Activated gamma-delta T cell treated with anti-CD3 and anti-CD28 coated beads, Interleukin-2, amount 50 U/mL, for 16 hours (primary cell): ENCODE data around the gene DNAJC25.
A peak's percentile ranks its signal among the peaks of the same experiment; 100 is the strongest.
"Not testable (repeated sequence)": the region's sequence is repeated elsewhere in the genome, so short reads cannot be mapped to it uniquely, and the experiment has no call there.

Experiments used
- DNase-seq: peaks from one replicate; pipeline ENCODE4 v3.0.0-alpha.2; 2020; ENCODE audit warnings: low read depth

DNAJC25 gene

DNA sequence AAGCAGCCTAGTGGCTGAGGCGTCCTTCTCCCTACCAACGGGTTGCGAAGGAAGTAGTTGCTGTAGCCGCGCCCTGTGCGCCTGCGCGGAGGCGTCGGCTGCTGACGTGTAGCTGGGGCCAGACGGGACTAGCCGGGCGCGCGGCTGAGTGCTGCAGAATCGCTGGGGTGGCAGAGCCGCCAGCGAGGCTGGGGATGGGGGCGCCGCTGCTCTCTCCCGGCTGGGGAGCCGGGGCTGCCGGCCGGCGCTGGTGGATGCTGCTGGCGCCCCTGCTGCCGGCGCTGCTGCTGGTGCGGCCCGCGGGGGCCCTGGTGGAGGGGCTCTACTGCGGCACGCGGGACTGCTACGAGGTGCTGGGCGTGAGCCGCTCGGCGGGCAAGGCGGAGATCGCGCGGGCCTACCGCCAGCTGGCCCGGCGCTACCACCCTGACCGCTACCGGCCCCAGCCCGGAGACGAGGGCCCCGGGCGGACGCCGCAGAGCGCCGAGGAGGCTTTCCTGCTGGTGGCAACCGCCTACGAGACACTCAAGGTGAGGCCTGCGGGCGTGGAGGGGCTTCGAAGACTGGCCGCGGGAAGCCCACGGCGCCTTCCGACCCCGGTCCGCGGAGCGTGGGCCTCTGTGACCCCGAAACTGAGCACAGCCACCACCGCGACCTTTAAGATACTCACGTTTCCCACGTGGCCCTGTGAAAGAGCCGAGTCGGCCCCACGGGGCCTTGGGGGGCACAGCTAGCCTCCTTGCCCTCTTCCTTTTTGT lies at the start of gene DNAJC25:
TSS of gene DNAJC25 (plus strand) at position 121 of the 758 bp plus-strand sequence. CDS start at position 195, 74 bp downstream.
- peak; percentile 95 for DNase-seq

DNA sequence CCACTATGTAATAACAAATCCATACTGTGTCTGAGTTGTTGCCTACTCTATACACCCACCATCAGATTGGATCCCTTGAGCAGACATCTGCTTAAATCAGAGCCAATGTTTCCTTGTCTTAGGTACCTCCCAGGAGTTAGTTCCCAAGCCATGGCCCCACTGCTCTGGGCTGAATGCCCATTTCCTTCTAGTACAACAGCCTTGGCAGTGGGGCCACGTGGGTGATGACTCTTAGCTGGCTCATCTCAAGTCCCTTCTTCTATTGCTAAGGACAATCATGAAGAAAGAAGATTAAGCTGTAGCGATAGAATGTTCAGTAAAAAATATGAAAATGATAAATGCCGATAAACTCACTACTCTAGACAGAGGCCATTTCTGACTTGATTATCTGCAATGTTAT lies 48.2 kb upstream of the DNAJC25 start:
- no peak for DNase-seq

DNA sequence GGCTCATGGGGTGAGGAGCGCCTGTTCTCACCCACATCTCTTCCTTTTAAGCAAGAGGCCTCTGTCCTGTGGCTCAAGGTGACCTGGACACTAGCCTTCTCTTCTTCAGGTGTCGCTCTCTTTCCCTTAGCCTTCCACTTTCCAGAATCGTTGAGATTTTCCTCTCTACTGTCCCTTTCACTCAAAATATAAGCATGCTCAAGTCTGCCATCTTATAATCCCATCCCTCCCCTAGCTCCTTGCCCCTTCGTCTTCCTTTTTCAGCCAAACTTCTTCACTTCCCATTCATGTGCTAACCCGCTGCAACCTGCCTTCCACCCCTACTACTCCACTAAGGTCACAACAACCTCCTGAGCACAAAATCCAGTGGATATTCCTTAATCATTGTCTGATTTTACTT lies 44.8 kb upstream of the DNAJC25 start:
- DNase-seq, result no peak

DNA sequence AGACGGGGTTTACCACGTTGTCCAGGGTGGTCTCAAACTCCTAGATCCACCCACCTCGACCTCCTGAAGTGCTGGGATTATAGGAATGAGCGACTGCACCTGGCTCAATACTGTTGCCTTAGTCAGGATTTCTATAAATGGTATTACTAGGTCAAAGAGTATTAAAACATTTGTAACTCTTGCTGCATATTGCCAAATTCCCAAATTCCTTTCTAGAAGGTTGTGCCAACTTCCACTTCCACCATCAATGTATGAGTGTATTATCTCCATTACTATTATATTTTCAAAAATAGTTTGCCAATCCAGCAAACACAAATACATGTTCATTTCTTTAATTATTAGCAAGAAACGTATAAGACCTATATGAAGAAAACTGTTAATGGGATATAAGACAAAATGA lies 42.3 kb upstream of the DNAJC25 start:
- no peak for DNase-seq

DNA sequence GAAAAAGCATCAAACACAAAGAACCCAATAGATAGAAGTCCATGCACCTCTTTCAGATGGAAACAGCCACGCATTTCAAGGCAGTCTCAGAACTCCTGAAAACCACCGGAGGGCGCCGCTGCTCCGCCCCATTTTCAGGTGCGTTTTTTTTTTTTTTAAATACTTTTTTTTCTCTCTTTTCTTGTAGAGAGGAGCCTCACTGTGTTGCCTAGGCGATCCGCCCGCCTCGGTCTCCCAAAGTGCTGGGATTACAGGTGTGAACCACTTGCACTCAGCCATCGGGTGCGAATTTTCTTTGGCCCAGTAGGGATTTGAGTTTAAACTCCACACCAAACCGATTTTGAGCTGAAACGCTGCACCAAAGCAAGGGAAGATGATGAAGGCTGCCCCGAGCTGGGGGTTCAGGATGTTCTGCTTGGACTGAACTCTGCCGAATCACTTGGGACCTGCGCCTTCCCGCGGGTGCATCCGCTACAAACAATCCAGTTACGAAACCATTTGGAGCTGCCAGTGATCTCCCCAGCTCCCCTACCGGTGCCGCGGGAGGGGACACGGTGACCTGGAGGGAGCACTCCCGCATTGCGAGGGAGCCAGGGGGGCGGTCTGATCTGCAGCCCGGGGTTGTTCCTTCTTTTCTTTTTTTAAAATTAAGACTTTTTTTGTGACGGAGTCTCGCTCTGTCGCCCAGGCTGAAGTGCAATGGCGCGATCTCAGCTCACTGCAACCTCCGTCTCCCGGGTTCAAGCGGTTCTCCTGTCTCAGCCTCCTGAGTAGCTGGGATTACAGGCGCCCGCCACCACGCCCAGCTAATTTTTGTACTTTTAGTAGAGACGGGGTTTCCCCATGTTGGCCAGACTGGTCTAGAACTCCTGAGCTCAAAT lies 33.0 kb upstream of the DNAJC25 start:
- peak; percentile 25 for DNase-seq

DNA sequence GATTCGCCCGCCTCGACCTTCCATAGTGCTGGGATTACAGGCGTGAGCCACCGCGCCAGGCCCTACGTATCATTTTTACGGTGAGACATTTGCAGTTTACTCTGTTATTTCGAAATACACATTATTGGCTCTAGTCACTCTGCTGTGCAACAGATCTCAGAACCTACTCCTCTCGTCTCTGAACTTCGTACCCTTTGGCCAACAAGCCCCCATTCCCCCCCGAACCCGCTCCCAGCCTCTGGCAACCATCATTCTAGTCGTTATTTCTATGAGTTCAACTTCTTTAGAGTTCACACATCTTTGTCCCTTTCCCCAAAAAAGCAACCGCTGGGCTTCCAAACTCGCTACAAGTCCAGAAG lies 32.4 kb upstream of the DNAJC25 start:
- no peak for DNase-seq

DNA sequence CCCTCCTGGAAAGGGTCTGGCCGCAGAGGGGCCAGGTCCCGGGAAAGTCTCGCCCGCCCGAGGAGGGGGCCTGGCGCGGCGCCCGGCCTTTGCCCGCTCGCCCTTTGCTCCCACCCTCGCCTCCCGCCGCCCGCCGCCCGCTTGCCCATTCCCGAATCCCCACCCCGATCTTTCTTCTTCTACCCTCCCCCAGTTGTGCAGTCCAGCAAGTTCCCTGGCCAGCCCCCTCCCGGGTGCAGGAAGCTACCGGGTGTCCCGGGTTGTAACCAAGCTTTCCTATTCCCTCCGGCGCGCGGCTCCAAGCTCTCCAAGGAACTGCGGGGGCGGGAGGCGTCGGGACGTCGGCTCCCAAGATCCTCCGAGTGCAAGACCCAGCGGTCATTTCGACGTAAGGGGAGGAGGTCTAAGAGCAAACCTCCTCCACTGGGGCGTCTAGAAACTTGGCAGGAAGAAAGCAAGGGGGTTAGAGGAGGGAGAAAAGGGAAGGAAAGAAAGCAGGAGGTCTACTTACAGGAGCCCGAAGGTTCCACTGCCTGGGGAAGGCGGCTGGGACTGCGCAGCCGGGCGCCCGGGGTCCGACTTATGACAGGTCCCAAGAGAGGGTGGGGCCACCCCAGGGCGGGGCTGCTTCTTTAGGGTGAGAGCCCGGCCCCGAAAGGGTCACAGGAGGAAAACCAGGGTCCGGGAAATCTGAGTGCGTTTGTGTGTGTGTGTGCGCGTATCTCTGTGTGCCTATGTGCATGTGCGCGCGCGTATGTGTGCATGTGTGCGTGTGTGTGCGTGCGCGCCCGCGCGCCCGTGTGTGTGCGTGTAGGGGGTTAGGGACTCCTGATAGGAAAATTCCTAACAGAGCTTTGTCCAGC lies 31.8 kb upstream of the DNAJC25 start, which contains the start of gene PTGR1:
TSS of gene PTGR1 (minus strand) at position 556 of the 863 bp plus-strand sequence. CDS start 2,225 bp downstream, outside the sequence.
- DNase-seq, result no peak

DNA sequence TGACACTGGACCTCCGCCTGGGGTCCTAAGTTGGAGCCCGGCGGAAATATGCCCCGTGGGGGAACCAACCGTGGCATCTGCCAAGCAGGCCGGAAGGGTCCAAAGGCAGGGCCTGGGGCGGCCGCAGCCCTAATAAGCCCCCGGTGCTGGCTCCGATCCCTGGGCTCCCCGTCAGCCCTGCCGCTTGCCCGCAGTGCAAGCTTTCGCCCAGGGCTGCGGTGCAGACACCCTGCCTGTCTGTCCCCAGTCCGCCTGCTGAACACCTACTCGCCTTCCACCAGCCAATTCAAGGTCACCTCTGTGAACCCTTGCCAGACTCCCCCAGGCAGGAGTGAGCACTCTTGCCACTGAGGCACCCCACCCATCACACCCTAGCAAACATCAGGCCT lies 31.2 kb upstream of the DNAJC25 start:
- no peak for DNase-seq

DNA sequence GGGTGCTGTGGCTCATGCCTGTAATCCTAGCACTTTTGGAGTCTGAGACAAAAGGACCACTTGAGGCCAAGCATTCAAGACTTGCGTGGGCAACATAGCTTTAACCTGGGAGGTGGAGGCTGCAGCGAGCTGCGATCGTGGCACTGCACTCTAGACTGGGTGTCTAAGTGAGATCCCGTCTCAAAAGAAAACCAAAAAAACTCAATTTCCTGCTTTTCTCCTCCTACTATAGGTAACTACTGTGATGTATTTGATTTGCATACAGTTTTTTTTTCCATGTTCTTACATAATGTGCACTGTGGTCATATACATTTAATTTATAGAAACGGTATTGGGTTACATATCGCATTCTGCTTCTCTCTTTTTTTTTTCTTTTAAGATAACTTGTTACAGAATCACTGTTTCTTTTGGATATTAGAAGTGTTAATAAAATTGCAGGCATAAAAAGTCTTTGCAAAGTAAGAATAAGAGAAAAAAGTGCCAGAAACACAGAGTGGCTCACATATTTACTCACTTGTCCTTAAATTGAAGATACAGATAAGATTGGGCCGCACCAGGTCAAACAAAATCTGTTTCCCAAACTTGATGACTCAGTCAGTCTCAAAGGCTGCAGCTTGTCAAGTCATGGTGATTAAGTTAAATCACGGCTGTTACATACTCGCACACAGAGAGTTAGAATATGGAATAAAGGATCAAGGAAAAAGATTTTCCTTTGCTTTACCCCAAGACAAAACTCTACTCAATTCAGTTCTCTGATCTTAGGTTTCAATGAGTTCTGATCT lies 29.7 kb upstream of the DNAJC25 start:
- DNase-seq, result no peak

DNA sequence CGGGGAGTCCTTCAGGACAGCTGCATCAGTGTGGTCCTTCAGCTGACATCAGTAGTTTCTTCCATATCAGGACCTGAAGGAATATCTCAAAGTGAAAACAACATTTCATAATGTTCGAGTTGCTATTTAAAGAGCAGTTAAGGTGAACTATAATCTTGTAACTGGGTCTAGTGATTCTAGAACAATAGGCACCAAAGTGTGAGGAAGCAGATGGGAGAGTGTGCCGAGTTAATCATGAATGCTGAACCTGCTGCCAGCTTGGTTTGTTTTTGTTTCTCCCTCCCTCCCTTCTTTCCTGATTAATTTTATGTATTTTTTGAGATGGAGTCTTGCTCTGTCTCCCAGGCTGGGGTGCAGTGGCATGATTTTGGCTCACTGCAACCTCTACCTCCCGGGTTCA lies 28.1 kb upstream of the DNAJC25 start:
- no peak for DNase-seq

DNA sequence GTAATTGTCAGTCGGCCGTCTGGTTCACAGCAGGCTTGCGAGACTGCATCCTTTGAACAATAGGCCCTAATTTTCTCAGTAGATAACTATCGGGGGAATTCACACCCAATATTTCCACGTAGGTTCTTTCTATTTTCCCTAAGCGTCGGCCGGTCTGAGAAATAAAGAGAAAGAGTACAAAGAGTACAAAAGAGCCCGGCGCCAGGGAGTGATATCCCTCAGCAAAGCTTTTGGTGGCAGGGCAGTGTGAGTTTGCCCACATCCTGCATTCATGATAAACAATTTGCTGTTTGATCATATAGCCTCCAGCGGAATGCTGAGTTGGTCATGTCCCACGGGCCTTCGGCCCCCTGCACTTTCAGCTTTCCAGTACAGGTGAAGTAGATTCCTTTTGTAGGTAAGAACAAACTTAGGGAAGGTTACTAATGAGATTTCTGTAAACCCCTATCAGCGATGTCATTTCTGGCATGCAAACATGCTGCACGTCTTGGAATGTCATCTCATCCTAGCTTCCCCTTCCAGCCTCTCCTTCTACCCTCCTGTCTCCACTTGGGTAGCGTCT lies 27.0 kb upstream of the DNAJC25 start:
- DNase-seq, result no peak

DNA sequence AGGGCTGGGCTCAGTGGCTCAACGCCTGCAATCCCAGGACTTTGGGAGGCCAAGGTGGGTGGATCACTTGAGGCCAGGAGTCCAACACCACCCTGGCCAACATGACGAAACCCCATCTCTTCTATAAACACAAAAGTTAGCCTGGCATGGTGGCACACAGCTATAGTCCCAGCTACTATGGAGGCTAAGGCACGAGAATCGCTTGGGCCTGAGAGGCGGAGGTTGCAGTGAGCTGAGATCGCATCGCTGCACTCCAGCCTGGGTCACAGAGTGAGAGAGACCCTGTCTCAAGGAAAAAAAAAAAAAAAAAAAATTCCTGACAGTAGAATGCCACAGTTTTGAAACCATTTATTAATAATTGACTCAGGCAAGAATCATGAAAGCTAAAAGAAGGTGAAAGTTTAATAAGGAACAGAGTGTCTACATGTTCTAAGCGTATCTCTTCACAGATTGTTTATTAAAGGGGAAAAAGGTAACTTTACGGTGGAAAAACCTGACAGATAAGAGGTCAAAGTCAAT lies 26.0 kb upstream of the DNAJC25 start:
- DNase-seq, result no peak

DNA sequence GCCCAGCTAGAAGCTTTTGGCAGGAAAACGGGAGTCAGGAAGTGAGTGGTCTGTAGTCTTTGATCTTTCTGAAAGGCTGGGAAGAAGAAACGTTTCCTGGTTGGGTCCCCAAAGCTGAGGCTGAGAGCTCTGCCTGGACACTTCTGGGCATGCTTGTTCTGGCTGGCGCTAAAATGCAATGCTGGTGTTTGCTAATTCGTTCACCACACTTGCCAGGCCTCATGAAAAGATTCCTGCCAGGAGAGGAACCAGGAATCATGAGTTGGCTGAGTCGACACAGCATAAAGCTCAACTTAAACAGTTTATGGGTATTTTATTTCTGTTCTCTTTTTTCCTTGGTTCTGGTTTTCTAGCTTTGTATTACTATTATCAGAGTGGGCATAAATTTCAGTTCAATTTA lies 21.0 kb upstream of the DNAJC25 start:
- DNase-seq, result no peak

DNA sequence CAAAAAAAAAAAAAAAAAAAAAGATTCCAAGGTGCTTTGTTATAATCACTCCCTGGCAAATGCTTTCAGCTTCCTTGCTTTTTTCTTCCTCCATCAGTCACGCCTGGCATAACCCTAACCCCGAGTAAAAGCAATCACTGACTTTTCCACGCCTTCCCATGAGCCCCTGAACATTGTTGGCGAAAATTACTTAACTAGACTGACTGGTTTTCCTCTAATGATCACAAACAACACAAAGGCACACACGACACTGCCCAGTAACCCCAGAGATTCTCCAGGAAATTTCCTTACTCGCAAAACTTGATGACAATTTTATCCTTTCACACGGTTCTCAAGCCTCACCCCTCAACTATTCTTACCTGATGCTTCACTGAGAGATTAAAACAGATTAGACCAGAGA lies 20.3 kb upstream of the DNAJC25 start:
- DNase-seq, result no peak

DNA sequence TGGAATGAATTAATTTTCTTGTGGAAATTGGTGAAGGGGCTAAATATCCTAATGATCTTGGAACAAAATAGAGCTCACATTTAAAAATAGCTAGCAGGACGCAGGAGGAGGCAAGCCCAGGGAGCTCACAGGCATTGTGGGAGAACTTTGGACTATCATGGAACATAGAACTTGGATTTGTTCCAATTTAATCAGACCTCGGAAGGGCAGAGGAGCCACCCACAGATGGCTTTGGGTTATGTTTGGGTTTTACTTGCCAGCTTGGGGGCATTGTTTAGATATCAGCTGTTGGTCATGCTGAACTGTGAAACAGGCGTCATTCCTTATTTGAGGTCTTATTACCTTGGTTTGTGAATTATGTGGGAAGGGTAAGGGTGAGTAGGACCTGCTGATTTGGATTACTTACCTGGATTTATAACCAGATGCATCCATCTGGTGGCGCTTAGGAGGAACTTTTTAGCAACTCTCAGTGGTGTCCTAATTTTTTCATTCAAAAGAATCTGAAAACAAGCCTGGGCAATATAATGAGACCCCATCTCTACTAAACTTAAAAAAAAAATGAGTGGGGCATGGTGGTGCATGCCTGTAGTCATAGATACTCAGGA lies 17.6 kb upstream of the DNAJC25 start:
- no peak for DNase-seq

DNA sequence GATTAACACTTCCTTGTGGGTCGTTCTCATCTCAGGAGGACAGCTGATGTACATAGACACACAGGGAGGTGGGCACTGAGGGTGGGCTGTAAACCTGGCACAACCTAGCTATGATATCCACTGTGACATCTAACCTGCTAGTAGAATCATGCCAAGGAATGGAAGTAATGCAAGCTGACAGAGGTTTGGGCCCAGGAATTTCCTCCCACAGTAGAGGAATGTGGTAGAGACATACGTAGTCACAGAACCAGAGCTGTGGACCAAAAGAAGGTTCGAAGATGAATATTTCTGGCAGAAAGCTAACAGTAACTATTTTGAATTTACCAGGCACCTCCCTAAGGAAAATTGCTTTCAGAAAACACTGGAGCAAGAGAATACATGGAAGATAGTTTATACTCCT lies 15.2 kb upstream of the DNAJC25 start:
- DNase-seq, result no peak

DNA sequence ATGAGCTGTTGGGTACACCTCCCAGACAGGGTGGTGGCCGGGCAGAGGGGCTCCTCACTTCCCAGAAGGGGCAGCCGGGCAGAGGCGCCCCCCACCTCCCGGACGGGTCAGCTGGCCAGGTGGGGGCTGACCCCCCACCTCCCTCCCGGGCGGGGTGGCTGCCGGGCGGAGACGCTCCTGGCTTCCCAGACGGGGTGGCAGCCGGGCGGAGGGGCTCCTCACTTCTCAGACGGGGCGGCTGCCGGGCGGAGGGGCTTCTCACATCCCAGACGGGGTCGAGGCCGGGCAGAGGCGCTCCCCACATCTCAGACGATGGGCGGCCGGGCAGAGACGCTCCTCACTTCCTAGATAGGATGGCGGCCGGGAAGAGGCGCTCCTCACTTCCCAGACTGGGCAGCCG lies 13.8 kb upstream of the DNAJC25 start:
- DNase-seq, result not testable (repeated sequence)

DNA sequence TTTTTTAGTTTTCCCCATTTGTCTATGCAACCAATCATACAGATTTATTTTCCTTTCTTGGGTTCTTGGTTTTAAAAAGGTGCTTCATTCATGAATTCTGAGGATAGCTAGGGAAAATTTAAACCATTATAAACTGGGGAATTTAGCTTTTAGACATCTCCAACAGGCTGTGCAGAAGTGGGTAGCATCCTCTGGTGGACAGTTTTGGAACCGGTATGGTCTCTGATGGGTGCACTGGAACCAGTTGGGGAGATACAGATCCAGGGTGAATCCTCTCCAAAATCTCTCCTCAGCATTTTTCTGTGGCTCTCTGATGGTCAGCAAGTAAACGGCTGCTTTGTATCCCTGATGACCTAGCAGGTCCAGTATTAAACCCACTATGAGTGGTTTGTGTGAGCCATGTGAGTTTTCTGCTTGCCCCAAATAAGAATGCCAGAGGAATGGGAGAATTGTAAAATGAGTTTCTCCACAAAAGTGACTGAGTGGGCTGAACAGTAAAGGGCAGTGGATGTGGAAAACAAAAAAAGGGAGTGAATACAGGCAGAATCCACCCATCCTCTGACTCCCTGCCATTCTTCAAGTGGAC lies 9.1 kb upstream of the DNAJC25 start:
- DNase-seq, result no peak

DNA sequence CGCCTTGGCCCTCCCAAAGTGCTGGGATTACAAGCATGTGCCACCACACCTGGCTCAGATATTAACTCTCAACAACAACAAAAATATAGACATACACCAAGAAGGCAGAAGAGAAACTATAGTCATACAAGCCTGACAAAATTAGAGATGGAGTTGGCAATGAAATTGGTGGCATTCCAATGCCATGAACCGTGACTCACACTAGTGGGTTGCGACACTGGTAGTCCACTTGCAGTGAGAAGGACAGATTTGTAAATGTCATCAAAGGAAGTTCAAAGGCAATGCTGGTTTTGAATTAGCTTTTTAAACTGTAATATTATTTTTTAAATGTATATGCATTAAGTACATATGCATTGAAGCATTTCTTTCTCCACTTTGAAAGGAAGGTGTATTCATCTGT lies 8.5 kb upstream of the DNAJC25 start:
- DNase-seq, result no peak
